ENCODE results near the gene NKIRAS2.

DNA sequence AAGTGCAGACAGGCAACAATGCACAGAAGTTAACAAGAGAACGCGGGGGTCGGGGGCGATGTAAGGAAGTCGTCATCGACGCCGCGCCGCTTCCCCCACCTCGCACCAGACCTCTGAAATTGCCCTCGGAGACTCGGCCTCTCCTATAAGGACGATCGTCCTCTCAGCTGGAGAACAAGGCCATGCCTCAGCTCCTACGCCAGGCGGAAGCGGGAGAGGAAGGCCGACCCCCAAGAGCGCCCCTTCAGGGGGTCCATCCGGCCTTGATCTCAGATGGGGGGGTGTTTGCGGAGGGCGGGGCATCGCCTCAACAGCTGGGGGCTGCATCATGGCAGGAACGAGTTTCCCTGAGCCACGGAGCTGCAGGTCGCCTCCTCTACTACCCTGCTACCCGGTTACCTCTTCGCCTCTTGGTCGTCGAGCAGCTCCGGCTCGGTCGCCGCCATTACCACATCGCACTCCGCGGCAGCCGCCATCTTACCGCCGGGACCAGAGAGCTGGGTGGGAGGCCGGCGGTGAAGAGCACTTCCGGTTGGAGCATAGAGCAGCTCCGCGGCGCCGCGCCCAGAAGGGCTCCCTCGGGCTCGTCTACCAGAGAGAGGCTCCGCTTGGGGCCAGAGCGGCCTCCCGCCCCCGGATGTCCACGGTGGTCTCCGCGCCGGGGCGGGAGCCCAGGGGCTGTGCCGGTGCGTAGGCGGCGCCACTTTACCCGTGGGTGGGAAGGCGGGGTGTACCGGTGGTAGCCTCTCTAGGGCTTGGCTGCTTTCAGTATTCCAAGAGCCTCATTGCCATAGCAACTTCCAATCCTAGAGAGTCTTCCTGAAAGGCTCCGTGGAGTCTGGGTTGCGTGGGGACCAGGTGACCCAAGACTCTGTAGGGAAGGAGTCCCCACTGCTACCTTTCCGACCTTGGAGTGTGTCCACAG lies 2.7 kb upstream of the NKIRAS2 start, which contains the start of gene DNAJC7:
- TF ChIP-seq, protein P1, sequence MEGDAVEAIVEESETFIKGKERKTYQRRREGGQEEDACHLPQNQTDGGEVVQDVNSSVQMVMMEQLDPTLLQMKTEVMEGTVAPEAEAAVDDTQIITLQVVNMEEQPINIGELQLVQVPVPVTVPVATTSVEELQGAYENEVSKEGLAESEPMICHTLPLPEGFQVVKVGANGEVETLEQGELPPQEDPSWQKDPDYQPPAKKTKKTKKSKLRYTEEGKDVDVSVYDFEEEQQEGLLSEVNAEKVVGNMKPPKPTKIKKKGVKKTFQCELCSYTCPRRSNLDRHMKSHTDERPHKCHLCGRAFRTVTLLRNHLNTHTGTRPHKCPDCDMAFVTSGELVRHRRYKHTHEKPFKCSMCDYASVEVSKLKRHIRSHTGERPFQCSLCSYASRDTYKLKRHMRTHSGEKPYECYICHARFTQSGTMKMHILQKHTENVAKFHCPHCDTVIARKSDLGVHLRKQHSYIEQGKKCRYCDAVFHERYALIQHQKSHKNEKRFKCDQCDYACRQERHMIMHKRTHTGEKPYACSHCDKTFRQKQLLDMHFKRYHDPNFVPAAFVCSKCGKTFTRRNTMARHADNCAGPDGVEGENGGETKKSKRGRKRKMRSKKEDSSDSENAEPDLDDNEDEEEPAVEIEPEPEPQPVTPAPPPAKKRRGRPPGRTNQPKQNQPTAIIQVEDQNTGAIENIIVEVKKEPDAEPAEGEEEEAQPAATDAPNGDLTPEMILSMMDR (IDR thresholded peaks at IDR 0.05): peak in 2 of 6 experiments; percentile 3 to 23
- peak in 2 of 4 donors; percentile 55 to 66 for TF ChIP-seq POLR2A (IDR thresholded peaks at IDR 0.05)

Data from esophagus squamous epithelium (tissue), 4 donors.